Left lung (tissue), 10 donors: ENCODE data around the gene RPS19. TPM values are rescaled to one million over a fixed set of nuclear protein-coding genes. Genes with fewer than 3 reads are reported as not detected.
A peak's percentile ranks its signal among the peaks of the same experiment; 100 is the strongest.

ENCODE experiments used
- ATAC-seq: fragments of 200-7000 bp; cut with Tn5 transposase; one replicate; pipeline ENCODE4 v1.9.1; 2020; ENCODE audit warnings: moderate library complexity
- DNase-seq, 4 donors: peaks; one replicate each; pipeline ENCODE4 v3.0.0-alpha.2; 2013 to 2020
- H3K27ac ChIP-seq, 2 donors: fragments of 200-600 bp; sonication (generic) in 1 of 2; one replicate each; pipeline versions ENCODE4 v1.5.0 to v1.8.0; 2020 to 2021
- H3K27me3 ChIP-seq, 2 donors: fragments of 200-600 bp; sonication (generic) in 1 of 2; one replicate each; pipeline versions ENCODE4 v1.5.0 to v1.8.0; 2020 to 2021
- H3K36me3 ChIP-seq, 2 donors: fragments of 200-600 bp; sonication (generic) in 1 of 2; one replicate each; pipeline versions ENCODE4 v1.5.0 to v1.8.0; 2020 to 2021
- H3K4me1 ChIP-seq, 2 donors: fragments of 200-600 bp; one replicate each; pipeline ENCODE4 v1.8.0; 2021
- H3K4me3 ChIP-seq, 2 donors: fragments of 200-600 bp; sonication (generic) in 1 of 2; one replicate each; pipeline versions ENCODE4 v1.5.0 to v1.8.0; 2020 to 2021; ENCODE audit warnings: mild to moderate bottlenecking in 1 of 2
- H3K9me3 ChIP-seq, 2 donors: fragments of 200-600 bp; sonication (generic) in 1 of 2; one replicate each; pipeline versions ENCODE4 v1.5.0 to v1.8.0; 2020 to 2021
- CTCF ChIP-seq, 2 donors: fragments of 200-600 bp; sonication (generic) in 1 of 2; IDR thresholded peaks; one replicate each; pipeline versions ENCODE4 v1.5.0 to v1.8.0; 2021; ENCODE audit warnings: antibody characterized with exemption in 2 of 2
- intact Hi-C, 2 donors: fragments of 100-400 bp; cut with DNase I; formaldehyde crosslinking; loops; one replicate each; pipeline versions ENCODE4 v1.11.2 to v1.14.2; 2022
- polyA plus RNA-seq, 6 donors: library from polyadenylated mRNA; unstranded; fragments of 120-200 nt; gene quantifications; one replicate each; pipeline ENCODE4 v1.2.1, GENCODE V29; 2013; ENCODE audit not compliant: insufficient read length in 6 of 6
- total RNA-seq, 2 donors: library from RNA; stranded (reverse); fragmentation: NEBNext Ultra II Directional; extraction: Animal tissue kit (Norgen Biotek cat#: 25700); gene quantifications; one replicate each; pipeline ENCODE4 v1.2.1, GENCODE V29; 2021
- donor health status: DM: no; HTN: yes; CAD: no.
- donor health status: DM: no; HTN: no; CAD: no.

RPS19 gene
- total and polyA plus RNA-seq, 8 donors, result 1,560 to 2,456 (median 1,910) TPM

GRCh38 chr19:41886761-41887710 lies 27.0 kb downstream of the RPS19 start:
- ATAC-seq (no peak), DNase-seq (no peak)
- Histone ChIP-seq H3K9me3 (no peaks in the 10 kb centered on the region), H3K4me3 (peak overlapping the region in 1 of 2 donors; percentile 16), H3K36me3 (peaks cover 0 to 51% of the 10 kb centered on the region in 2 donors), H3K4me1 (peaks cover 24 to 55% of the 10 kb centered on the region in 2 donors), H3K27me3 (no peaks in the 10 kb centered on the region), H3K27ac (peak overlapping the region; percentile 67 to 68)
- intact Hi-C loops, result no loop called here
- TF ChIP-seq CTCF (IDR thresholded peaks at IDR 0.05), result no peak

GRCh38 chr19:41887711-41888382 lies 27.8 kb downstream of the RPS19 start:
- TF ChIP-seq CTCF (IDR thresholded peaks at IDR 0.05), result peak in 1 of 2 donors; percentile 16
- intact Hi-C loops, result no loop called here
- Histone ChIP-seq H3K27ac (peak overlapping the region; percentile 67 to 68), H3K4me1 (peaks cover 20 to 48% of the 10 kb centered on the region in 2 donors), H3K4me3 (peak overlapping the region in 1 of 2 donors; percentile 16), H3K27me3 (no peaks in the 10 kb centered on the region), H3K36me3 (peaks cover 0 to 59% of the 10 kb centered on the region in 2 donors), H3K9me3 (no peaks in the 10 kb centered on the region)
- ATAC-seq (peak; percentile 75), DNase-seq (peak in 3 of 4 donors; percentile 85 to 92 (median 87))

- DNase-seq, result peak in 1 of 4 donors; percentile 64
- ATAC-seq, result no peak
- H3K27me3 ChIP-seq, result no peaks in the 10 kb centered on the region
- H3K4me3 ChIP-seq, result no peak overlapping the region
- peaks cover 0 to 62% of the 10 kb centered on the region in 2 donors for H3K36me3 ChIP-seq
- no peaks in the 10 kb centered on the region for H3K9me3 ChIP-seq
- no peak for TF ChIP-seq CTCF (IDR thresholded peaks at IDR 0.05)
- peaks cover 20 to 48% of the 10 kb centered on the region in 2 donors for H3K4me1 ChIP-seq
- H3K27ac ChIP-seq, result peak overlapping the region in 1 of 2 donors; percentile 7
- intact Hi-C loops, result no loop called here
Observed at GRCh38 chr19:41888926-41889325, 28.9 kb downstream of the RPS19 start.

GRCh38 chr19:41889896-41890295 lies 29.8 kb downstream of the RPS19 start:
- no peak overlapping the region for H3K4me3 ChIP-seq
- H3K27ac ChIP-seq, result no peak overlapping the region
- no peak for ATAC-seq
- TF ChIP-seq CTCF (IDR thresholded peaks at IDR 0.05), result no peak
- H3K36me3 ChIP-seq, result peaks cover 0 to 71% of the 10 kb centered on the region in 2 donors
- DNase-seq, result no peak
- no peaks in the 10 kb centered on the region for H3K9me3 ChIP-seq
- no peaks in the 10 kb centered on the region for H3K27me3 ChIP-seq
- intact Hi-C loops, result no loop called here
- peaks cover 17 to 43% of the 10 kb centered on the region in 2 donors for H3K4me1 ChIP-seq

- Histone ChIP-seq H3K4me1 (peaks cover 14 to 32% of the 10 kb centered on the region in 2 donors), H3K27ac (no peak overlapping the region), H3K4me3 (no peak overlapping the region), H3K36me3 (peaks cover 0 to 75% of the 10 kb centered on the region in 2 donors), H3K27me3 (no peaks in the 10 kb centered on the region), H3K9me3 (no peaks in the 10 kb centered on the region)
- no peak for TF ChIP-seq CTCF (IDR thresholded peaks at IDR 0.05)
- ATAC-seq, result no peak
- no peak for DNase-seq
- intact Hi-C loops, result no loop called here
Observed at GRCh38 chr19:41890936-41891335, 30.9 kb downstream of the RPS19 start.
